GM10266 (cell line): ENCODE data around the gene KLF1.

Experiments used
- DNase-seq: peaks from one replicate; pipeline ENCODE4 v3.0.0; 2012; ENCODE audit errors: extremely low spot score
- CTCF ChIP-seq: IDR thresholded peaks from 2 replicates; pipeline ENCODE4 v1.5.1; 2012; ENCODE audit warnings: mild to moderate bottlenecking, low read depth; ENCODE audit not compliant: control insufficient read depth, insufficient read depth; ENCODE audit errors: missing control alignments

The KLF1 gene

GRCh38 chr19:12843999-12844732 lies 42.8 kb downstream of the KLF1 start:
- no peak for TF ChIP-seq CTCF
- no peak for DNase-seq

- no peak for DNase-seq
- TF ChIP-seq CTCF = no peak
These were observed 43.7 kb downstream of the KLF1 start for GRCh38 chr19:12843328-12843727.

- no peak for TF ChIP-seq CTCF
These were observed 44.5 kb downstream of the KLF1 start for GRCh38 chr19:12842511-12842910.

GRCh38 chr19:12841094-12841493 lies 45.9 kb downstream of the KLF1 start:
- no peak for DNase-seq
- TF ChIP-seq CTCF = no peak

More at GRCh38 chr19:12842511-12842910, 44.5 kb downstream of the KLF1 start:
- no peak for DNase-seq

- DNase-seq = peak; percentile 79
These were observed 46.6 kb downstream of the KLF1 start for GRCh38 chr19:12840091-12841079.

More at GRCh38 chr19:12840091-12841079, 46.6 kb downstream of the KLF1 start:
- TF ChIP-seq CTCF = no peak
